ENCODE measurements around the gene PTPN20.
"Not testable (repeated sequence)": the region's sequence is repeated elsewhere in the genome, so short reads cannot be mapped to it uniquely, and the experiment has no call there.

The PTPN20 gene

DNA sequence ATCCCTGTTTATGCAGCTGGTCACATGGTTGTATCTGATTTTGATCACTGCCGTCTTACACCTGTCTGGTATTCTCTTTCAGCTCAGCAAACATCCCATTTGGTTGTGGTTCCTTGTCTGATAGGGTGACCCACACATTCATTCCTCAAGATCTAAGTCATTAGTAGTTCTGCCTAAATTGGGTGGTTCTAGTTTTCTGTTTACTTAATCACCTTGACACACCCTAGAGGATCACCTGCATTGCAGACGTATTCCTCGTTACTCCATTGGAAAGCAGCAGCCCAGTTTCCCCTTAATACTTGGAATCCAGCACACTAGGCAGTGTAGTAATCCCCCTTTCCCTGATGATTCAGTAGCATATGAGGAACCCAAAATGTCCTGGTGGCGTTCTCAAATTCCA is 41.3 kb downstream of the PTPN20 start:
- DNase-seq (ENCODE audit: extremely low read depth, low read depth): not testable (repeated sequence)

DNA sequence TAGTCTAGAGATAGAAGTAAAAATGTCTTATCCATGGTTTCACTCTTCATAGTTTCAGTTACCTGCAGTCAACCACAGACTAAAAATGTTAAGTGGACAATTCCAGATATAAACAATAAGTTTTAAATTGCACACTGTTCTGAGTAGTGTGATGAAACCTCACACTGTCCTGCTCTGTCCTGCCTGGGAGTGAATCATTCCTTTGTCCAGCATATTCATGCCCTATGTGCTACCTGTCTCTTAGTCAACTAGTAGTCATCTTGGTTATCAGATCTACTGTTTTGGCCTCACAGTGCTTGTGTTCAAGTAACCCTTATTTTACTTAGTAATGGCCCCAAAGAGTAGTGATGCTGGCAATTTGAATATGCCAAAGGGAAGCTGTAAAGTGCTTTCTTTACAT is 49.5 kb downstream of the PTPN20 start:
- DNase-seq (ENCODE audit: extremely low read depth, low read depth): not testable (repeated sequence)

DNA sequence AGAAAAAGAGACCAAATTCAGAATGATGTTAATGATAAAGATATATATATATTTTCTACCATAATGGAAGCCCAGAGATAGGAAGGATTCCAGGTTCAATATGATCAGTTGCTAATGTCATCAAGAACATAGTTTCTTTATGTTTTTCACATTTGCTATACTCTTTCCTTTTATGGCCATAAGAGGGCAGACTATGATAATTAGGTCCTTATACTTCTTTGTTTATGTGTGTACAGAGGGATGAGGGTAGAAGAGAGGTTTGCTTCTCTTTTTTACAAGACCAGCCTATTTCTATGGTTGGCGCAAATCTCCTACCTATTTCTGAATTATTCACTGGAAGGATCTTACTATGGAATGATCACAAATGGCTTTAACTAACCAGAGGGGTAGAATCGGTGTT is 52.1 kb downstream of the PTPN20 start:
- DNase-seq (ENCODE audit: extremely low read depth, low read depth): not testable (repeated sequence)

DNA sequence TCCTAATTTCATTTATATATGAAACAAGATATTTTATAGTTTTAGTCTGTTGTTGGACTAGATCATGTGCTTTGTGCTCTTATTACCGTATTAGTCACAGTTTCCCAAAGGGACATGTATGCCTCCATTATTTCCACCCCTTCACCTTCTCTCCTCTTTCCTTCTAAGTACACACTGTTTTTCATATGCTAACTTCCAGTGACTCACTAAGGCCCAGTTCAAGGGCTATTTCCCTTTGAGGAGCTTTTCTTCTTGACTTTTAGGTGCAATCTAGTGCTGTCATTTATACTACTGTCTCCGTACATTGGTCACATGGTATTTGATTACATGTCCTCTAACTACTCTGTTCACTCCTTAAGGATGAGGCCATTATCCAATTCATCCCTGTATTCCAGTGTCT is 55.8 kb downstream of the PTPN20 start:
- DNase-seq (ENCODE audit: extremely low read depth, low read depth): not testable (repeated sequence)

DNA sequence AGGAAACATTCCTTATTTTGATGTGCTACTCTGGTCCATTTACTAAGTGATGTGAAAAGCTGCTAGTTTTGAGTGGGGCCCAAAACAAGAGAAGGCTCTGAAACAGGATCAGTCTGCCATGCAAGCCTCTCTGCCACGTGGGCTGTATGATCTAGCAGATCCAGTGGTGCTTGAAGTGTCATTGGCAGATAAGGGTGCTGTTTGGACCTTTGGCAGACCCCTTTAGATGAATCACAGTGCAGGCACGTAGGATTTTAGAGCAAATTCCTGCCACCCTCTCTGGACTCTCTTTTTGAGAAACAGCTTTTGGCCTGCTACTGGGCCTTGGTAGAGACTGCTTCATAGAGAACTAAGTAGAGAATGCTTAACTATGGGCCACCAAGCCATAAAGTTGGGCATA is 69.0 kb downstream of the PTPN20 start:
- not testable (repeated sequence) for DNase-seq (ENCODE audit: extremely low read depth, low read depth)

DNA sequence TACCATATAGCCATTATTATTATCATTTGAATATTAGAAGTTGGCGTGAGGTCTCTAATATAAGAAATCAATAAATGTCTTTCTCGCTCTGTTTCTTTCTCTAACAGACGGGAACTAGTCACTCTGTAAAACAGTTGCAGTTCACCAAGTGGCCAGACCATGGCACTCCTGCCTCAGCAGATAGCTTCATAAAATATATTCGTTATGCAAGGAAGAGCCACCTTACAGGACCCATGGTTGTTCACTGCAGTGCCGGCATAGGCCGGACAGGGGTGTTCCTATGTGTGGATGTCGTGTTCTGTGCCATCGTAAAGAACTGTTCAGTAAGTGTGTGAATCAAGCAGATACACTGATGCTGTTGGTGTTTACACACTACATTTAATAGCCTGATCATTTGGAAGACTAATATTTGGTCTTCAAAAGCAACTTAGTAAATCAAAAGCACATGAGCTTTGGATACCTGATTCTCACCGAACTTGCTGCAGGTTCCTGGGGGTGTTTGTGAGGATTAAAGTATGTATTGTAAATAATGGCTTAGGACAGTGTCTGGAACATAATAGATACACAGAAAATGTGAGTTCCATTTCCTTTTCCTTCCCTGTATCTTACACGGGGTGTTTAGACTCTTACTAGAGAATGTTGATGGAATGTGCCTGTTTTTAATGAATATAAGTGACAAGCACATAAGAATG is 76.2 kb downstream of the PTPN20 start:
- DNase-seq (ENCODE audit: extremely low read depth, low read depth): not testable (repeated sequence)

DNA sequence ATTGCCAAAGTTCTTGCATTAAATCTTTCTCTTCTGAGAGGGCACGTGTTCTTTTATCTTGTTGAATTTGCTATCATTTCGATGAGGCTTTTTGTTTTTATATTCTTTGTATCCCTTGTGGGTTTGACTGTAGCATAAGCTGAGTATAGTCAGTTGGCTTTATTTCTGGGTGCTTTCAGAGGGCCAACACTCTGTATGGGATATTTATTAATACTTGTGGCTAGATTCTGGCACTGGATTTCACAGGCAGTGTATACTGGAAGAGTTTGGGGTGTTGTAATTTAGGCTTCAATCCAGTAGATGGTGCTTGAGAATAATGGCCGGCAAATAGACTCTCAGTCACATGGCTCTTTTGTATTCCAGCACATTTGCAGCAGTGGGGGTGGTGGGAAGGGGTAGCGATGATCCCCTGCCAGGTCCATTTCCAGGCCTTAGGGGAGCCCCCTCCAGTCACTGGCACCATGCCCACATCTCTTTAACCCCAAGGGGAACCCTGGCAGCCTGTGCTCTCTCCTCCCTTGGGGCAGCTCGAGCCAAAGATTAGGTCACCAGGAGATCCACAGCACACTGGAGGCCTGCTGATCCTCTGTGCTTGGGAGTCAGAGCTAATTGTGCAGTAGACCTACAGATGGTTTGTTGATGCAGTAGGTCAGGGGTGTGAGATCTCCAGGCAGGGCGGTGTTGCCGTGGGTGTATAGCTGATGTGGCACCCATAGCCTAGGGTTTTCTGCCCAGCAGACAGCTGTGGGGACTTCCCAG is 81.8 kb downstream of the PTPN20 start:
- TF ChIP-seq, protein P1, sequence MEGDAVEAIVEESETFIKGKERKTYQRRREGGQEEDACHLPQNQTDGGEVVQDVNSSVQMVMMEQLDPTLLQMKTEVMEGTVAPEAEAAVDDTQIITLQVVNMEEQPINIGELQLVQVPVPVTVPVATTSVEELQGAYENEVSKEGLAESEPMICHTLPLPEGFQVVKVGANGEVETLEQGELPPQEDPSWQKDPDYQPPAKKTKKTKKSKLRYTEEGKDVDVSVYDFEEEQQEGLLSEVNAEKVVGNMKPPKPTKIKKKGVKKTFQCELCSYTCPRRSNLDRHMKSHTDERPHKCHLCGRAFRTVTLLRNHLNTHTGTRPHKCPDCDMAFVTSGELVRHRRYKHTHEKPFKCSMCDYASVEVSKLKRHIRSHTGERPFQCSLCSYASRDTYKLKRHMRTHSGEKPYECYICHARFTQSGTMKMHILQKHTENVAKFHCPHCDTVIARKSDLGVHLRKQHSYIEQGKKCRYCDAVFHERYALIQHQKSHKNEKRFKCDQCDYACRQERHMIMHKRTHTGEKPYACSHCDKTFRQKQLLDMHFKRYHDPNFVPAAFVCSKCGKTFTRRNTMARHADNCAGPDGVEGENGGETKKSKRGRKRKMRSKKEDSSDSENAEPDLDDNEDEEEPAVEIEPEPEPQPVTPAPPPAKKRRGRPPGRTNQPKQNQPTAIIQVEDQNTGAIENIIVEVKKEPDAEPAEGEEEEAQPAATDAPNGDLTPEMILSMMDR (IDR thresholded peaks at IDR 0.05; ENCODE audit: low read depth, low read length): peak; percentile 65
- DNase-seq (ENCODE audit: extremely low read depth, low read depth): peak; percentile 14

DNA sequence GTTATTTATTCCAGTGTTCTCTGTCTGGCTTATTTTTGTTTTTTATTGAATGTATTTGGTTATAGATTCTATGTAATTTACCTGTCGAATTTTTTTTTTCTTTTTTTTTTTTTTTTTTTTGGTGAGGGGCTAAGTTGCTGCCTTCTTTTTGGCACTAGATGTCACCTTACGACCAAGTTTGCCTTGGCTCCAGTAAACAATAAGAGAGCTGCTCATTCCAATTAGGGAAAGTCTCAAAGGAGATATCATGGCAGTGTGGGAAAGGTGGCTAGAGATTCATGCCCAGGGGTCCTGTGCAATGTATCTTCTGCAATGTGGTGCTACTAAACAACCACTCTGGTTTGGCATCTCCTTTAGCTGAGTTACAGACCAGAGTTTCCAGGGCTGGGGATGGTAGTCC is 84.0 kb downstream of the PTPN20 start:
- TF ChIP-seq, protein P1 (IDR thresholded peaks at IDR 0.05; ENCODE audit: low read depth, low read length): peak; percentile 12
- no peak for DNase-seq (ENCODE audit: extremely low read depth, low read depth)

DNA sequence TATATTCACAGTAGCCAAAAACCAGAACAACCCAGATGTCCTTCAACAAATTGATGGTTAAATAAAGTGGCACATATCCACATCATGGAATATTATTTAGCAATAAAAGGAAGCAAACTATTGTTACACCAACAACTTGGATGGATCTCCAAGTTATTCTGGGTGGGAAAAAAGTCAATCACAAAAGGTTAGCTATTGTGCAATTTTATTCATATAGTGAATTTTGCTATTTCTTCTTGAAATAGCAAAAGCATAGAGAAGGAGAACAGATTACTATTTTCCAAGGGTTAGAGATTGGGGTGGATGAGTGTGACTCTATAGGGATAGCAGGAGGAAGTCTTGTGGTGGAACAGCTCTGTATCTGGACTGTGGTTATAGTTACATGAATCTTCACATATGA is 87.0 kb downstream of the PTPN20 start:
- DNase-seq (ENCODE audit: extremely low read depth, low read depth): no peak
- TF ChIP-seq, protein P1 (IDR thresholded peaks at IDR 0.05; ENCODE audit: low read depth, low read length): no peak

DNA sequence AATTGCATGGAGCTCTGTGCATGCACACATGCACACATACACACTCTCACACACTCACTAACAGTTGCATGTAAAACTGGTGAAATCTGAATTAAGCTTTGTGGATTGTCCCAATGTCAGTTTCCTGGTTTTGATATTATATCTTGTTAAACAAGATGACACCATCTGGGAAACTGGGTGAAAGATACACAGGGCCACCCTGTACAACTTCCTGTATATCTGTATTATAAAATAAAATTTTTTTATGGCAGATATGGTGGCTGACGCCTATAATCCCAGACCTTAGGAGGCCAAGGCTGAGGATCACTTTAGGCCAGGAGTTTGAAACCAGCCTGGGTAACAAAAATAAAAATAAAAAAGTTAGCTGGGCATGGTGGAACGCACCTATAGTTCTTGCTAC is 87.4 kb downstream of the PTPN20 start:
- no peak for DNase-seq (ENCODE audit: extremely low read depth, low read depth)
- TF ChIP-seq, protein P1 (IDR thresholded peaks at IDR 0.05; ENCODE audit: low read depth, low read length): no peak

DNA sequence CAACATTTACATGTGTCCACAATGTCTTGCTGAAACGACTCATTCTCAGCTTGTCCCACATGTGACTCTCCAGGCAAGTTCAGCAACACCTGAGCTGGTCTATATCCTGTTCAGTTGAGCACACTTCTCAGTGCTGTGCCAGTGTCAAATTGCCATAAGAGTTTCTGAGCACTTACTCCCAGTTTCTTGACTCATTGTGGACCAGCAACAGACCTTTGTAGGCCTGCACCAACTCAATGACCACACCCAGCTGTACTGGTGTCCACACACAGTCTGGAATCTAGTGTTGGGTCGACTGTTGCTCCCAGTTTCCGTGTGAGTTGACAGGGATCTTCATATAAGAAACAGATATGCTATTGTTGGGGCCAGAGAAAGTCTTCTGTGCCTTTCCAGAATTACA is 88.0 kb downstream of the PTPN20 start:
- no peak for DNase-seq (ENCODE audit: extremely low read depth, low read depth)
- TF ChIP-seq, protein P1 (IDR thresholded peaks at IDR 0.05; ENCODE audit: low read depth, low read length): no peak

Measured in AG09319 (cell line).